ENCODE measurements around the gene SUPT7L.
"Not testable (repeated sequence)": the region's sequence is repeated elsewhere in the genome, so short reads cannot be mapped to it uniquely, and the experiment has no call there.

Gene SUPT7L

DNA sequence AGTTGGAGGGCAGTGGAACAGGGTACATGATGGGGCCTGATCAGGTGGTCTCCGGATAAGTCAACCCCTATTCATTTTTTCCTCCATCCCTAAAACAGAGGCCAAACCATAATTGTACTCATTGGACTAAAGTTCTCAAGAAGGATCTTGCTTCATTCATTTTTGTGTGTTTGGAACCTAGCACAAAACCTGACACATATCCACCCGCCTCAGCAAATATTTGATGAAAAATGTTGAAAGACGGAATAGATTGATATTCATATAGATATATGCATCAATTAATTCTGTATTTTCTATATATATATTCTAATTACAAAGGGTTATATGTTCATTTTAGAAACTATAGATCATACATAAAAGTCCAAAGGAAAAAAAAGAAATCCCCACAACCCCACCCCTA is 22.2 kb upstream of the SUPT7L start:
- no peak for DNase-seq (ENCODE audit: low read depth, low spot score)

- DNase-seq (ENCODE audit: low read depth, low spot score), result not testable (repeated sequence)
These were observed 21.6 kb upstream of the SUPT7L start for GRCh38 chr2:27685006-27685405.

GRCh38 chr2:27683390-27684071 is 20.1 kb upstream of the SUPT7L start:
- peak; percentile 32 for DNase-seq (ENCODE audit: low read depth, low spot score)

DNA sequence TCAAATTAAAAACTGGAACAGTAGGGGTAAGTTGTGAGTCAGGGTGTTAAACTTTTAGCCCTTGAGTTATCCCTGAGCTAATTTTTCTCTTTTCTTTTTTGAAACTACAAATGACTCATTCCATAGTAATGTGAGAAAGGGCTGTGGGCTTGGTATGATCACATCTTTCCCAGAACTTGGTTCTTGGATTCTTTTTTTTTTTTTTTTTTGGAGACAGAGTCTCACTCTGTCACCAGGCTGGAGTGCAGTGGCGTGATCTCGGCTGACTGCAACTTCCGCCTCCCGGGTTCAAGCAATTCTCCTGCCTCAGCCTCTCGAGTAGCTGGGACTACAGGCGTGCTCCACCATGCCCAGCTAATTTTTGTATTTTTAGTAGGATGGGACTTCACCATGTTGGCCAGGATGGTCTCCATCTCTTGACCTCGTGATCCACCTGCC is 18.9 kb upstream of the SUPT7L start:
- DNase-seq (ENCODE audit: low read depth, low spot score), result not testable (repeated sequence)

DNA sequence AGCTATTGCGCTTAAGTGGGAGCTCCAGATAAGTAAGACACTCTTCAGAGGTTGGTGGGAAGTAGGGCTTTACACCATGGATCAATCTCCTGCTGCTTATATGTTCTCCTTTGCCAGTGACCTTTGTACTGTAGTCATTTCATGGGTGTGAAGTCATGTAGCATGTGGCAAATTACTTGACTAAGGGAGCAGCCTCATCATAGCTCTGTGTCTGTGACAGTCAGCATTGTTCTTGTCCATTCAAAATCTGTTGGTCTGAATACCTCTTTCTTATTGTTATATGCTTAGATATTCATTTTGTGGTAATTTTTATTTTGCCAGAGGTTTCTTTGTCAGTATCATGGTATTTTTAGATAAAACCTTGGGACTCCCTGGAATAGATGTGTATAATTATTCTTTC is 18.4 kb upstream of the SUPT7L start:
- no peak for DNase-seq (ENCODE audit: low read depth, low spot score)

GRCh38 chr2:27680571-27680970 is 17.2 kb upstream of the SUPT7L start:
- no peak for DNase-seq (ENCODE audit: low read depth, low spot score)

DNA sequence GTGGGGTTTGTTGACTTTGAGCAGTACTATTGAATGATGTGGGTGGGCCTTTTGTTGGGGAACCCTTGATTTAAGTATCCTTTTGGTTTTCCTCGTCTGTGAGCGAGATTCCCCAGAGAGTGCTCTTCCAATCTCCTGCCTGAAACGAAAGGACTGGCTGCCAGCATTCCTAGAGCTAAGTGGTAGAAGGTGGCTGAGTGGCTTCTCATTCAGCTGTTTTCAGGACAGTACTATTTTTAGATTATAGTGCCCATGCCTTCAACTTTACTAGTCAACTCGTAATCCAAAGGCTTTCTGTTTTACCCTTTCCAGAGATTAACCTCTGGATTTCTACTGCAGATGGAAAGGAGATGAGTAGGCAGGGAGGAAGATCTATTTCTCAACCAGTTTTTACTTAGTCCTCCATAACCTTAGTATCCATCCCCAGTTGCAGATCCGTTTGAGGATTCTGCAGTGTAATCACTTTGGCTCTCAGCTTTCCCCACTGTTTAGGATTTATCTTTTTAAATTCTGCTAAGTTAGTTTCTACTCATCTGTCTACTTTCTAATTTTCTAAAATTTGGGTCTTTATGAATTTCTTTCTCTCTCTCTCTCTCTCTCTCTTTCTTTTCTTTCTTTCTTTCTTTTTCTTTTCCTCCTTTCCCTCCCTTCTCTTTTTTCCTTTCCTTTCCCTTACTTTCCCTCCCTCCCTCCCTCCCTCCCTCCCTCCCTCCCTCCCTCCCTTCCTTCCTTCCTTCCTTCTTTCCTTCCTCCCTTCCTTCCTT is 9.5 kb upstream of the SUPT7L start:
- DNase-seq (ENCODE audit: low read depth, low spot score), result no peak

DNA sequence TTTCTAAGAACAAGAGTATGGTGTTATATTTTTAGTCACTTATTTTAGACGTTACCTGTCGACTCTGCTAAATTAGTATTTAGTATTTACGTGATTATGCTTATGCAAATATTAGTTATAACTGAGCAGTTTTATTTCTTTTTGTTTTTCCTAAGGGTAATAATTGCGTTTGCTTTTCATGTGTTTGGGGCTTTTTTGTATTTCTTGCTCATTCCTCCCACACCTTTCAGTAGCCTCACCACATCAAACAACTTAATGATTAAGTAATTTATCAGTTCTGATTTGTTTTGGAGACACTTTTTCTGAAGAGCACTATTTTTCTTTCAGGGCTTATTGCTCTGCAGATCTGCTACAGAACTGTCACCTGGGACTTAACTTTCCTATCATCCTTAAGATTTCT is 7.8 kb upstream of the SUPT7L start:
- no peak for DNase-seq (ENCODE audit: low read depth, low spot score)

GRCh38 chr2:27667446-27667845 is 4.0 kb upstream of the SUPT7L start:
- DNase-seq (ENCODE audit: low read depth, low spot score), result no peak

DNA sequence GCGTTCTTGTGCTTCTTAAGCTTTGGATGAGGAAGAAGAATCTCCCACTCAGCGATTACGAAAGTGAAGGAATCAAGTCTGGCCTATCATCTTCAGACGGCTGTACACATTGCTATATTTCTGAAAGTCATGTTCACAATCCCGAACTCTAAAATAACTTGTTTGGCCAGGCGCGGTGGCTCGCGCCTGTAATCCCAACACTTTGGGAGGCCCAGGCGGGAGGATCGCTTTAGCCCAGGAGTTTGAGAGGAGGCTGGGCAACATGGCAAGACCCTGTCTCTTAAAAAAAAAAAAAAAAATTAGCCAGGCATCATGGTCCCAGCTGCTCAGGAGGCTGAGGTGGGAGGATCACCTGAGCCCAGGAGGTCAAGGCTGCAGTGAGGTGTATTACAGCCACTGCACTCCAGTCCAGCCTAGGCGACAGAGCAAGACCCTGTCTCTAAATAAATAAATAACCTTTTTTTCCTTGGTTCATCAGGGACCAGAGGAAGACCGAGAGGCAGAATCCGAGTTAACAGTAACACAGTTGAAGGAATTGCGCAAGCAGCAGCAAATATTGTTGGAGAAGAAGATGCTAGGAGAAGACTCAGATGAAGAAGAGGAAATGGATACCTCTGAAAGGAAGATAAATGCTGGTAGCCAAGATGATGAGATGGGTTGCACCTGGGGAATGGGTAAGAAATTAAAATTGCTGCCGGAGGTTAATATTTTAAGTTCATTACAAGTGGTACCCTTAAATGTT is 1.4 kb upstream of the SUPT7L start:
- DNase-seq (ENCODE audit: low read depth, low spot score), result no peak

DNA sequence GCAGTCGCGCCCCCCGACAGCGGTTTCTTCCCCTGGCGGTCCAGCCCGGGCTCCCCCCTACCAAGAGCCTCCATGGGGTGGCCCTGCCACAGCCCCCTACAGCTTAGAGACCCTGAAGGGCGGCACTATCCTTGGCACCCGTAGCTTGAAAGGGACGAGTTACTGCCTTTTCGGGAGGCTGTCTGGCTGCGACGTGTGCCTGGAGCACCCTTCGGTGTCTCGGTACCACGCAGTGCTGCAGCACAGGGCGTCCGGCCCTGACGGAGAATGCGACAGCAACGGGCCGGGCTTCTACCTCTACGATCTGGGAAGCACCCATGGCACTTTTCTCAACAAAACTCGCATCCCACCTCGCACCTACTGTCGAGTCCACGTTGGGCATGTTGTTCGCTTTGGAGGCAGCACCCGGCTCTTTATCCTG is 750 bp upstream of the SUPT7L start:
- DNase-seq (ENCODE audit: low read depth, low spot score), result no peak

- no peak for DNase-seq (ENCODE audit: low read depth, low spot score)
These were observed 2.0 kb downstream of the SUPT7L start for GRCh38 chr2:27661371-27661770.

DNA sequence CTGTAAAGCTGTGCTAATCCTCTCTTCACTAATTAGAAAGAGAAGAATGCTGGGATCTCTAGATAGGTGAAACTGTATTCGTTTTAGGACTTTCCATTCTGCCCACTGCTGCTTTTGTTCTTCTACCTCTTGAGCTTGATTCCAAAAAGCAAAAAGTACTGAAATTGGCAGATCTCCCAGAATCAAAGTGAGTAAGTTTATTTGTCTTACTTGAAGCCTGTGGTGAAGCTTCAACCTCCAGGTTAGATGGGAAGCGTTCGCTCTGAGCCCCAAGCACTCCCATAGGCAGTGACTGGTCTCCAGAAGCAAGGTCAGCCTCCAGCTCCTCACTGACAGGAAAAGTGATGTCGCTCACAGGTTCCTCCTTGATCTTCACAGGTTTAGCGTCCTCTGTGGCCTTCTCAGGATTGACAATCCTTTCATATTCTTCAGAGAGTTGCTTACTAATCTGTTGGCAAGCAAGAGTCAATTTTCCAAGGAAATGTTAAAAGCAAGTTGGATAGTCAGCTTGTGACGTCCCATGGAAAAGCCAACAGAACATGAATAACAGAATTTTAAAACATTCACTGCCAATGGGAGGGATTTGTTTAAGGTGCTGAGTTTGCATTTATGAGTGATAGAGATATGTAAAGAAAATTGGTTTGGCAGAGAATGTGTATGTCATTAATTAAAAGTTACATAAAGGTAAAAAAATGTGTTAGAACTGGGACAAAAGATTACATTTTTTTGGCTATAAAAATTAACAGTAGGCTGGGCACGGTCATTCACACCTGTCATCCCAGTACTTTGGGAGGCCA is 8.1 kb downstream of the SUPT7L start:
- peak; percentile 49 for DNase-seq (ENCODE audit: low read depth, low spot score)

DNA sequence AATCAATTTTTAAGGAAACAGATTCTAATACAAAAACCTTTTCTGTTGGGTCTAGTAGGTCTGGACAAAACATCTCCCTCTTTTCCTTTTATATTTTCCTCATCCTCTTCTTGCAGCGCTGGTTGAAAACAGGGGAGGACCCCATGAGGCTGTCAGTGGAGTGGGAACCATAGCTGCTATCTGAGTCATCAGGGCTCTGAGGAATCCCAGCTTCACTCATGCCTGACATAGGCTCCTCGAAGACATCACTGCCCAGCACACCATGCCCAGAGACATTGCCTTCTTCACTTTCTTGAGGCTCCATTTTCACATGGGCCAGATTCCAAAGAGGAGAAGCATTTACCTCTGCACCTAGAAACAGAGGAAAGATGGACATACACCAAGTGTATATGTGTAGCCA is 10.0 kb downstream of the SUPT7L start:
- DNase-seq (ENCODE audit: low read depth, low spot score), result no peak

DNA sequence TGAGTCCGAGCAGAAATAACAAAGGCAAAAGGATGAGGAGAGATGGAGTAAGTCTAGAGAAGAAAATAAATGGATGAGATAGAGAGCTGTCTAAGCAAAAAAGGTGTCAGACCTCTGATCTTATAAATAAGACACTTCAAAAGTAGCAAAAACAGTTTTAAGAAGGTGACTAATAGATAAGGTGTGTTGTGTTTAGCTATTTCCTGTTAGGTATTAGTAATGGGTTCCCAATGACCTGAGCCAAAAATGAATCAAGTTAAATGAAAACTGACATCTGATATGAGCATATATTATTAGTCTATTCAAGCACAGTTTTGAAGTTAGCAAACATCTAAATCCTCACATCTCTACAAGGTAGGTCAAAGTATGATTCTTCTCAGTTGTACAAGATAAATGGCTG is 10.6 kb downstream of the SUPT7L start:
- DNase-seq (ENCODE audit: low read depth, low spot score), result no peak

- no peak for DNase-seq (ENCODE audit: low read depth, low spot score)
These were observed 11.1 kb downstream of the SUPT7L start for GRCh38 chr2:27652341-27652740.

GRCh38 chr2:27651056-27651455 is 12.4 kb downstream of the SUPT7L start:
- DNase-seq (ENCODE audit: low read depth, low spot score), result no peak

DNA sequence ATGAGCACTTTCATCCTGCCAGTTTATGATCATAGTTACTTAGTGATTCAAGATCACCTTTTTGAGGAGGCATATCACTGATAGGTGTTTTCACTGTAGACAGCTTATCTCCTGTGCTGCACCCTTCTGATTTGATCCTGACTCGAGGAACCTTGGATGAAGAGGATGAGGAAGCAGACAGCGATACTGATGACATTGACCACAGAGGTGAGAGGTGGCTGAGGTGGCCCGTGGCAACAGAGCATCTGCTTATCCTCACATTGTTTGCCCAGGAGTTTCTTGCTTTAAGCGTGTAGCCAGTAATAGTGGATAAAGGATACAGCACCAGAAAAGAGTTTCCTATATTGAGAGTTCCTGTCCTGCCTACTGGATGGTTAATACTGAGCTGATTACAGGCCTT is 15.7 kb downstream of the SUPT7L start:
- no peak for DNase-seq (ENCODE audit: low read depth, low spot score)

DNA sequence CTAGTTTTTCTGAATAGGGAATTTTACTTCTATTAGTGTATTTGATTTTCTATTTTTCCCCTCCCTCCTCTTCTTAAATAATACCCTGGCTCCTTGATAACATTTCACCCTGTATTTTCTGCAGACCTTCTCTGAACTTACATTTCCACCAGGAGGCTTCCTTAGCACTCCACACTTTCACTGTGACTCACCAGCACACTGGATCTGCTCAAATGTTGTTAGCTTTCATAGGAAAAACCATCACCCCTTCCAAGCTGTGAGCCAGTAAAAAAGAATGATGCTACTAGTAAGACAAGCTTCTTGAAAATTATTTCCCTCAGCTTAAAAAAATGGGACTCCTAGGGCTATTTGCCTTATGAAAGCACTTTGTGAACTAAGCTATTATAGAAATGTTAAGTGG is 16.1 kb downstream of the SUPT7L start:
- no peak for DNase-seq (ENCODE audit: low read depth, low spot score)

DNA sequence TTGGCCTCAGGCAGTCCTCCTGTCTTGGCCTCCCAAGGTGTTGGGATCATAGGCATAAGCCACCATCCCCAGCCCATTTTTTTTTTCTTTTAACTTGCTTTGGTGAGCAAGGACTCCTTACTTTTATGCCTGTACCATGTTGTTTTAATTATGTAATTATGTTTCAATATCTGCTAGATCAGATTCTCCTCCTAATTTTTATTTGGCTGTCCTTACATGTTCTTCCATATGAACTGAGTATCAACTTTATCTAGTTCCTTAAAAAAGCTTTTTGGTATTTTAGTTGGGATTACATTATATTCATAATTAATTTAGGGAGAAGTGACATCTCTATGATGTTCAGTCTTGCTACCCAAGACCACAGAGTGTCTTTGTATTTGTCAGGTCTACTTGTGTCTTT is 18.2 kb downstream of the SUPT7L start:
- DNase-seq (ENCODE audit: low read depth, low spot score), result no peak

DNA sequence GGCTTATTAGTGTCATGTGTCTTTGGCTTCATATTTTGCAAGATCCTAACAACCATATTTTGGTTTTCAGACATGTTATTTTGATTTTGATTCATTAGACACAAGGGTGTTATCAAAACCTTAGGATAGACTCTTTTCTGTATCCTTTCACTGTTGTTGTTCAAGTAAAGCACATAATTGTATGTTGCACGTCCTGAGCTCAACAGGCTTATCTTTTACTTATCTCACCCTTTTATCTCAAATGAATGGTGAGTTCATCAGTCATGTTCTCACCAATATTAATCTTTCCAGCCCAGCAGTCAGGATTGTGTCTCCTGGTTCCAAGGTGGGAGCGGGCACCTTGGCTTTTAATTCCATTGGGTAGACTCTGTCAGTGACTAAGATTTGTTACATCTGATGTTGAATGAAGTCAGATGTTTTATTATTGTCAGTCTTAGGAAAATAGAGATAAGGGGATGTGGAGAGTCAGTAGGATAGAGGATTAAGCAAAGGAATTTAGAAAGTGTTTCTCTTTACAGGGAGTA is 22.6 kb downstream of the SUPT7L start:
- DNase-seq (ENCODE audit: low read depth, low spot score), result no peak

- no peak for DNase-seq (ENCODE audit: low read depth, low spot score)
These were observed 24.7 kb downstream of the SUPT7L start for GRCh38 chr2:27638709-27639108.

Measured in brain pericyte (primary cell).